Spleen (tissue), 7 donors: ENCODE results near the gene KCNJ2.

Experiments used
- CTCF ChIP-seq, 11 experiments: fragments of 200-600 bp in 7 of 11; fragments of 450-650 bp in 4 of 11; sonication (generic) in 4 of 11; IDR thresholded peaks in 8 of 11; conservative IDR thresholded peaks in 3 of 11; 1 replicate in 7 of 11; 2 replicates in 4 of 11; pipeline versions ENCODE4 v1.4.0 to v1.8.0; 2016 to 2021; ENCODE audit warnings: antibody characterized with exemption in 11 of 11, inconsistent platforms in 4 of 11, mild to moderate bottlenecking in 1 of 11
- POLR2A ChIP-seq, 3 donors: fragments of 450-650 bp; IDR thresholded peaks; one replicate each; pipeline ENCODE4 v1.5.1; 2017; ENCODE audit warnings: antibody characterized with exemption in 3 of 3, mild to moderate bottlenecking in 1 of 3
- POLR2AphosphoS5 ChIP-seq, 3 donors: sonication (generic); formaldehyde crosslinking; IDR thresholded peaks; one replicate each; pipeline ENCODE4 v1.5.1; 2017; ENCODE audit warnings: antibody characterized with exemption in 3 of 3
- donor health status: DM: no; HTN: no; CAD: no; lungs with moderate emphysema.
- donor health status: DM: no; HTN: no; CAD: no.
- donor health status: DM: no; HTN: no; CAD: no.

GRCh38 chr17:70134777-70135176, 34.6 kb upstream of the KCNJ2 start:
- TF ChIP-seq CTCF (IDR thresholded peaks at IDR 0.05 in 8 of 11, conservative IDR thresholded peaks at IDR 0.05 in 3 of 11) (no peak), POLR2A (IDR thresholded peaks at IDR 0.05) (no peak), POLR2AphosphoS5 (IDR thresholded peaks at IDR 0.05) (no peak)
